ENCODE data around the gene RAB31. TPM values are rescaled to one million over a fixed set of nuclear protein-coding genes. Genes with fewer than 3 reads are reported as not detected.

RAB31 gene
- total RNA-seq, 1 experiment from 2014 or later: 118 TPM

DNA sequence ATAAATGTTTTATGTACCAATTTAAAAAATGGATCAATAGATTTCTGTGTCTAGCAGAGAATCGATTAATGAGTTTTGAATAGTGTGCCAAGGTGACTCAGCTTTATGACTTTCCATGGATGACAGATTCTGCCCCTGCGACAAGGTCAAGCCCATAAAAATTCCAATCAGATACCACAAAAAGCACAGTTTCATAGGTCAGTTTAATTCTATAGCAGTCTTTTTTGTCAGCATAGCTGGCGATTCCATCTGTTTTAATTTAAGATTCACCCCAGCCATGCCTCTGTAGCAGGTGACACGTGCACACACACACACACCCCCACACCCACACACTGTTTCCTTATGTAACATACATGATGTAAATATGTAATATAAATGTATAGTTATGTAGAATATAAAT lies 28.9 kb downstream of the RAB31 start:
- H3K4me1 ChIP-seq (ENCODE audit: control insufficient read depth, insufficient read depth, low read length): peaks cover 93% of the 10 kb centered on the region
- H3K36me3 ChIP-seq (ENCODE audit: control insufficient read depth, insufficient read depth, low read length): no peaks in the 10 kb centered on the region
- POLR2A ChIA-PET: interaction anchor here (0.5 kb wide), 1 partner anchor 31 kb away, joined by 4 read pairs; no protein-coding TSS in a partner anchor
- peak overlapping the region in 1 of 2 experiments; percentile 24; a peak in 1 of 4 replicates for H3K4me3 ChIP-seq (ENCODE audit: low read depth in 2 of 2, low read length in 2 of 2)
- TF ChIP-seq POLR2AphosphoS5 (IDR thresholded peaks at IDR 0.05; ENCODE audit: low read depth, low read length) (peak; percentile 29; the same call in 1 of the 2 replicates), REST (IDR thresholded peaks at IDR 0.05; ENCODE audit: insufficient read depth in 1 of 2, low read depth in 2 of 2, low read length in 1 of 2) (no peak), TCF7L2 (IDR thresholded peaks at IDR 0.05; ENCODE audit: low read depth, low read length) (peak; percentile 70)
- TF ChIP-seq, protein P1, sequence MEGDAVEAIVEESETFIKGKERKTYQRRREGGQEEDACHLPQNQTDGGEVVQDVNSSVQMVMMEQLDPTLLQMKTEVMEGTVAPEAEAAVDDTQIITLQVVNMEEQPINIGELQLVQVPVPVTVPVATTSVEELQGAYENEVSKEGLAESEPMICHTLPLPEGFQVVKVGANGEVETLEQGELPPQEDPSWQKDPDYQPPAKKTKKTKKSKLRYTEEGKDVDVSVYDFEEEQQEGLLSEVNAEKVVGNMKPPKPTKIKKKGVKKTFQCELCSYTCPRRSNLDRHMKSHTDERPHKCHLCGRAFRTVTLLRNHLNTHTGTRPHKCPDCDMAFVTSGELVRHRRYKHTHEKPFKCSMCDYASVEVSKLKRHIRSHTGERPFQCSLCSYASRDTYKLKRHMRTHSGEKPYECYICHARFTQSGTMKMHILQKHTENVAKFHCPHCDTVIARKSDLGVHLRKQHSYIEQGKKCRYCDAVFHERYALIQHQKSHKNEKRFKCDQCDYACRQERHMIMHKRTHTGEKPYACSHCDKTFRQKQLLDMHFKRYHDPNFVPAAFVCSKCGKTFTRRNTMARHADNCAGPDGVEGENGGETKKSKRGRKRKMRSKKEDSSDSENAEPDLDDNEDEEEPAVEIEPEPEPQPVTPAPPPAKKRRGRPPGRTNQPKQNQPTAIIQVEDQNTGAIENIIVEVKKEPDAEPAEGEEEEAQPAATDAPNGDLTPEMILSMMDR (IDR thresholded peaks at IDR 0.05): no peak
- intact Hi-C loops (cut with micrococcal nuclease; ENCODE audit: unreplicated experiment) (no loop called here), in situ Hi-C loops (cut with HindIII; ENCODE audit: low pct_unique_long_range_greater_than_20kb, low sequenced_read_pairs) (no loop called here)
- CTCF ChIA-PET: interaction anchor here (1.0 kb wide), 1 partner anchor 163 kb away, joined by 5 read pairs; no protein-coding TSS in a partner anchor
- ATAC-seq (peak; percentile 28; the same call in 1 of the 2 replicates), DNase-seq (ENCODE audit: low read depth, low spot score) (no peak)
- no peaks in the 10 kb centered on the region for H3K27me3 ChIP-seq (ENCODE audit: control insufficient read depth, insufficient read depth, low read length)
- peak overlapping the region; percentile 99 for H3K27ac ChIP-seq (ENCODE audit: low read length)
- no TSS peak for BruUV-seq (replicated peaks)
- no peaks in the 10 kb centered on the region for H3K9me3 ChIP-seq (ENCODE audit: control insufficient read depth, insufficient read depth, low read depth, low read length)

DNA sequence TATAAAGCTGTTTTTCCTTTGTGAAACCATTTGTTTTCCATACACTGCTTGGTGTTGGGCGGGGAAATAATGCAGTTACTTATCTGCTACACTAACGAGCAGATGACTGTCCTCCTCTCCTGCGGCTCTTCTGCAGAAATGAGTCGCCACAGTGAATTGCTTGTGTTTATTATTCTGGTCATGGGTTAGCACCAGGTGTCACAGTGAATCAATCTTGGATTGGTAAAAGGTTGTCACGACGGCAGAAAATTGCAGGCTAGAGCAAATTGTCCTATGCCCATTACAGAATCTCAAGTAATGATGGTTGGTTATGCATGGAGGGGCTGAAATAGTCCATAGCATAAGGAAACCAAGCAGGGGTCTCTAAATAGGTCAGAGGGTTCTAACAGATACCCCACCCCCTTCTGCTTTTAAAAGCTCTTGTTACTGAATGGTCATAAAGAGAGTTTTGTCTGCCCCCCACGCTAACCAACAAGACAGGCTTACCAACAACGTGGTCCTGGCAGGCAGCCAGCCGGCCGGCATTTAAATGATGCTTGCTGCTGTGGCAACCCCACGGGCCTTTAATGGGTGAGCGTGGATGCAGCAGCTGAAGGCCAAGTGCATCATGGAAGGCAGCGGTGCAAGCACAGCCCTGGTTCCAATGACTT lies 29.5 kb downstream of the RAB31 start:
- TF ChIP-seq SIN3A (IDR thresholded peaks at IDR 0.05; ENCODE audit: borderline replicate concordance, insufficient read depth, low read depth, low read length) (no peak), TCF7L2 (IDR thresholded peaks at IDR 0.05; ENCODE audit: low read depth, low read length) (no peak), POLR2AphosphoS5 (IDR thresholded peaks at IDR 0.05; ENCODE audit: low read depth, low read length) (no peak), REST (IDR thresholded peaks at IDR 0.05; ENCODE audit: insufficient read depth in 1 of 2, low read depth in 2 of 2, low read length in 1 of 2) (no peak)
- TF ChIP-seq, protein P1 (IDR thresholded peaks at IDR 0.05): no peak
- H3K4me3 ChIP-seq (ENCODE audit: low read depth in 2 of 2, low read length in 2 of 2): peak overlapping the region in 1 of 2 experiments; percentile 24; a peak in 2 of 4 replicates
- H3K36me3 ChIP-seq (ENCODE audit: control insufficient read depth, insufficient read depth, low read length): no peaks in the 10 kb centered on the region
- H3K27me3 ChIP-seq (ENCODE audit: control insufficient read depth, insufficient read depth, low read length): no peaks in the 10 kb centered on the region
- intact Hi-C loops (cut with micrococcal nuclease; ENCODE audit: unreplicated experiment) (no loop called here), in situ Hi-C loops (cut with HindIII; ENCODE audit: low pct_unique_long_range_greater_than_20kb, low sequenced_read_pairs) (no loop called here)
- H3K27ac ChIP-seq (ENCODE audit: low read length): peak overlapping the region; percentile 99
- peak; percentile 72 for DNase-seq (ENCODE audit: low read depth, low spot score)
- POLR2A ChIA-PET: no interaction called here
- no peaks in the 10 kb centered on the region for H3K9me3 ChIP-seq (ENCODE audit: control insufficient read depth, insufficient read depth, low read depth, low read length)
- BruUV-seq (replicated peaks): TSS peak; percentile 11
- peaks cover 93% of the 10 kb centered on the region for H3K4me1 ChIP-seq (ENCODE audit: control insufficient read depth, insufficient read depth, low read length)
- CTCF ChIA-PET: no interaction called here
- ATAC-seq: peak; percentile 41; the same call in 1 of the 2 replicates
